ENCODE results near the gene HSPA12A. TPM values are rescaled to one million over a fixed set of nuclear protein-coding genes. Genes with fewer than 3 reads are reported as not detected.

The HSPA12A gene
- total RNA-seq, 1 experiment from 2014 or later, result 3.1 TPM

- no peak for DNase-seq (ENCODE audit: low read depth)
These were observed 73.3 kb downstream of the HSPA12A start for GRCh38 chr10:116669080-116669479.

GRCh38 chr10:116668446-116668845 is 73.9 kb downstream of the HSPA12A start:
- DNase-seq (ENCODE audit: low read depth), result no peak

GRCh38 chr10:116668018-116668417 is 74.3 kb downstream of the HSPA12A start:
- no peak for DNase-seq (ENCODE audit: low read depth)

GRCh38 chr10:116667484-116667883 is 74.9 kb downstream of the HSPA12A start:
- no peak for DNase-seq (ENCODE audit: low read depth)

- peak; percentile 45 for DNase-seq (ENCODE audit: low read depth)
These were observed 76.7 kb downstream of the HSPA12A start for GRCh38 chr10:116665541-116666125.

GRCh38 chr10:116664631-116665030 is 77.7 kb downstream of the HSPA12A start:
- DNase-seq (ENCODE audit: low read depth), result no peak

- DNase-seq (ENCODE audit: low read depth), result no peak
These were observed 79.0 kb downstream of the HSPA12A start for GRCh38 chr10:116663342-116663741.

- DNase-seq (ENCODE audit: low read depth), result no peak
These were observed 81.5 kb downstream of the HSPA12A start for GRCh38 chr10:116660860-116661259.

- no peak for DNase-seq (ENCODE audit: low read depth)
These were observed 83.2 kb downstream of the HSPA12A start for GRCh38 chr10:116659049-116659670.

- DNase-seq (ENCODE audit: low read depth), result no peak
These were observed 84.4 kb downstream of the HSPA12A start for GRCh38 chr10:116657863-116658551.

- no peak for DNase-seq (ENCODE audit: low read depth)
These were observed 86.3 kb downstream of the HSPA12A start for GRCh38 chr10:116656044-116656443.

GRCh38 chr10:116655568-116655967 is 86.8 kb downstream of the HSPA12A start:
- no peak for DNase-seq (ENCODE audit: low read depth)

- no peak for DNase-seq (ENCODE audit: low read depth)
These were observed 87.5 kb downstream of the HSPA12A start for GRCh38 chr10:116654816-116655215.

- no peak for DNase-seq (ENCODE audit: low read depth)
These were observed 88.5 kb downstream of the HSPA12A start for GRCh38 chr10:116653885-116654284.

GRCh38 chr10:116648903-116649302 is 93.5 kb downstream of the HSPA12A start:
- DNase-seq (ENCODE audit: low read depth), result no peak

GRCh38 chr10:116646502-116646901 is 95.9 kb downstream of the HSPA12A start:
- DNase-seq (ENCODE audit: low read depth), result no peak

- no peak for DNase-seq (ENCODE audit: low read depth)
These were observed 104.5 kb downstream of the HSPA12A start for GRCh38 chr10:116637830-116638229.

- DNase-seq (ENCODE audit: low read depth), result no peak
These were observed 105.4 kb downstream of the HSPA12A start for GRCh38 chr10:116636976-116637375.

- DNase-seq (ENCODE audit: low read depth), result no peak
These were observed 106.0 kb downstream of the HSPA12A start for GRCh38 chr10:116636385-116636784.

GRCh38 chr10:116634126-116634975 is 108.0 kb downstream of the HSPA12A start:
- no peak for DNase-seq (ENCODE audit: low read depth)

- DNase-seq (ENCODE audit: low read depth), result no peak
These were observed 109.2 kb downstream of the HSPA12A start for GRCh38 chr10:116633216-116633600.

GRCh38 chr10:116632596-116633215 is 109.7 kb downstream of the HSPA12A start:
- DNase-seq (ENCODE audit: low read depth), result no peak
